ENCODE results near the gene CRTAC1.
"Not testable (repeated sequence)": the region's sequence is repeated elsewhere in the genome, so short reads cannot be mapped to it uniquely, and the experiment has no call there.

Gene CRTAC1

DNA sequence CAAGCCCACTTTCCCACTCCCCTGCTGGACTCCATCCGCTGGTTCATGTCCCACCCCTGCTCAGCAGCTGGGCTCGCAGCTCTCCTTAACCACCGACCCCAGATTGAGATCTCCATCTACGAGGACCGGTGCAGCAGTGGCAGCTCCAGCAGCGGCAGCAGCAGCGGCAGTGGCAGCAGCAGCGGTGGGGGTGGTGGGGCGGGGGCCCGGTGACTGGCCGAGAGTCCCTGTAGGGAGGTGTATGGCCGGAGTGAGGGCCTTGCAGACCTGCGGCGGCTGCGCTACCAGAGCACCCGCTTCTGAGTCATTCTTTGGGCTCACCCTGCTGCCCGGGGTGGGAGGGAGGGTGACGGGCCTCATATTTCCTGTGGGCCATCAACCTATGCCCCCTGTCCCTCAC is 164.9 kb downstream of the CRTAC1 start:
- no peak for DNase-seq

DNA sequence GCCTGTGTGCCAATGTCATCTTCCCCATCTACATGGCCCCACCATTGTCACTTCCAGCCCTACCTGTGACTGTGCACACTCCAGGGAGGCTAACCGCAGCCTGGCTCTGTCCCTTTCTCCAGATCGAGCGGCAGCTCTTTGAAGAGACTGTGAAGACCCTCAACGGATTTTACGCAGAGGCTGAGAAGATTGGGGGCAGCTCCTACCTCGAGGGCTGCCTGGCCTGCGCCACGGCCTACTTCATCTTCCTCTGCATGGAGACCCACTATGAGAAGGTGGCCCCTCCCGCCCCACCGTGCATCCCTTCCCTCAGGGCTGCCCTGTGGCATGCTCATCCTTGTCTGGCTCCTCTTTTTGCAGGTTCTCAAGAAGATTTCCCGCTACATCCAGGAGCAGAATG is 166.6 kb downstream of the CRTAC1 start:
- no peak for DNase-seq

DNA sequence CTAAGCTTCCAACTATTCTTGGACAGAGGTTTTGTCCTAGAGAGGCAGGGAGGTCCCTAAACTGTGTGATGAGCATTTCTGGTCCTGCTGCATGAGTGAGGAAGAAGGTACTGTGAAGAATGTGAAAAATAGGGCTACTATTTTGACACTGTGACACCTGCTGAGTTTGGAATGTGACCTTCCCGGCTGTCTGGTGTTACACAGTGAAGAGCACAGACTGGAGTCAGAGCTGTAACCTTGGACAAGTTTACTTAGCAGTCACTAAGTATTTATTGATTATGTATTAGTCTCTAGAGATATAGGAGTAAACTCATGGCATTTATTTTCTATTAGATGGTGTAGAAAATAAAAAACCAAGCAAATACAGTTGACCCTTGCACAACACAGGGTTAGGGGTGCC is 168.5 kb downstream of the CRTAC1 start:
- DNase-seq = no peak

DNA sequence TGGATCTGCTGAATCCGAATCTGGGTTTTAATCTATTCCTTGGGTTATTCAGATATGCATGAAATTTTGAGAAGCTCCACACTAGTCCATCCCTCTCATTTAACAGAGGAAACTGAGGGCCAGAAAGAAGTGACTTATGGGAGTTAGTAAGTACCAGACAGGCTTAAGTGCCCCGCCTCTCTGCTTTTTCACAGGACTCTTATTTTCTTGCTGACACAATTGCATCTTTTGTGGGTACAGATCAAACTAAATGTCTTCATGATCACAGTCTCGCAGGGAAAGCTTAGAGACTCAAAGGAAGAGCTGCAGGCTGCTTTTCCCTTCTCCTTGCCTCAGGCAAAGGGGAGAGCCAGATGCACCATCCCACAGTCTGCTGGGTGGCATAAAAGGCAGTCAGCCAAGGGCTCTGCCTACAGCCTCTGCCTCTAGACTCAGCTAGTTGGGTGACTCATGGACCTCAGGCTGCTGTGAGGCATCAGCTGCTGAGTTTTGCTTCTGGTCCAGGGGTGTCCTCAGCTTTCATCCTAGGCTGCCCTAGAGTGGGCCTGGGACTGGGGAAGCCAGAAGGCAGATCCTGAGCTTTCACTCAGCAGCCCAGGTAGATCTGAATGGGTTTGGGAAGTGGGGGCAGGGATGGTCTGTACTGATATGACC is 169.2 kb downstream of the CRTAC1 start:
- DNase-seq = no peak

DNA sequence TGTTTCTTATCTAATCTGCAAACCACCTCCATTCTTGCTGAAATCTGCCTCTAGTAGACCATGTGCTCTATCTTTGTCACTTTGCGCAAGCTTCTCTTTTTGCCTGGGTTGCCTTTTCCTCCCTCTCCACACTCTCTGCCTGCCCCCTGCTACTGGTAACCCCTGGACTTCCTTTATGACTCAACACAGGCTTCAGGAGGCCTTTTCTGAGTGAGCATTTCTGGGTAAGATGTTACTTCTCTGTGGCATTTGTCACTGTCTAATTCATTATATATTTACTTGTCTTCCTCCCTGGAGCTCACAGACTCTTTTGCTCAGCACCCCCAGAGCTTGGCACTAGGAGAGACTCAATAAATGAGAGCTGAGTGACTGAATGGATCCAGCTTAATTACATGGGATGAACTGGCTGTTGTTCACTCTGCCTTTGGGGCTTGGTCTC is 172.4 kb downstream of the CRTAC1 start:
- no peak for DNase-seq

DNA sequence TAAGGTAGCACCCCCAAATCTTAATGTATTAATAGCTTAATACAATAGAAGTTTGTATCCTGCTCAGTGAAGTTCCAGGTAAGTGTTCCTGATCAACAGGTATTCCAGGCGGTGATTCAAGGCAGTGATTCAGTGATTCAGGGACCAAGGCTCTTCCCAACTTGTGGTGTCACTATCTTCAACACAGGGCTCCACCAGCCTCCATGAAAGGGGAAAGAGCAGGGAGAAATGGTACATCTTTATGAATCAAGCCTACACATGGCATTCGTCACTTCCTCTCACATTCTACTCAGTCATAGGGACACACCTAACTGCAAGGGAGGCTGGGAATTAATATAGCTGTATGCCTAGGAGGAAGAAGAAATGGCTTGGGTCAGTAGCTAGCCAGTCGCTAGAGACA is 175.7 kb downstream of the CRTAC1 start:
- DNase-seq = no peak

DNA sequence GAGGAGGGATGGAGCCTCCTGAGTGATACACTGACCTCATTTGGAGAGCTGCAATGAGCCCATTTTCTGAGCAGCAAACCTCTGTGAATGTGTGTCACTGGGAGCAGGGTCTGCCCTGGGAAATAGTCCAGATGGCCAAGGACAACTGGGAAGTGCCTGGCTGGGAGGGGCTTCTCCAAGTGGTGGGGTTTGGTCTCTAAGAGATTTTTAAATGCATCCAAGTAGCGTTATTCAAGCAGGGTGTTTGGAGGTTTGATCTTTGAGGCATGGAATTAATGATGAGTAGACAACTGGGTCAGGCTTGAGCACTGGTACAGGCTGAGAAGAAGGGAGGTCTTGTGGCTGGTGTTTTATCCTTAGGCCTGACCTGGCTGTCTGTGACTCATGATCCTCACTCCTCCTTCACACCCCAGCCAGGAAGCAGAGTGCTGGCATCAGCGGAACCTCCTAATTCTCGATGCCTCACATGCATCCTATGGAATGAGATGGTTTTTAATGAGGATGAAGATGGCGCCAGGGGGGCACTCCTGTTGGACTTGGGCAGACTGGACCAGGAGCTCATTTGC is 177.5 kb downstream of the CRTAC1 start:
- no peak for DNase-seq

DNA sequence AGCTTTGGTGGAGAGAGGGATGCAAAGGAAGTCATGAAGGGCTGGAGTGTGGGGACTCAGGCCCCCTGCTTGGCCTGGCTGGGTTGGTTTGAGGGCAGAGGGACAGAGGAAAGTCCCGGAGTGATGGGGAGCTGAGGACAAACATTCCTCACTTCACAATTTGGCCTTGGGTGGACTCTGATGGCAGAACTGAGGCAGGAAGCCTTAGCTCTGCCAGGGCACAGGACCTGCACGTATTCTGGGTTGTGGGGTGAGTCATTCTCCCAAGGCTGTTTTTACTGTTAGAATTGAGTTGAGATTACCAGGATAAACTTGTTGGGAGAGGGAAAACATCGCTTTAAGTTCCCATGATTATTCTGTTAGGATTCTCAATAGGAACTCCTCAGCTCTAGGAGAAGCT is 178.1 kb downstream of the CRTAC1 start:
- DNase-seq = no peak

DNA sequence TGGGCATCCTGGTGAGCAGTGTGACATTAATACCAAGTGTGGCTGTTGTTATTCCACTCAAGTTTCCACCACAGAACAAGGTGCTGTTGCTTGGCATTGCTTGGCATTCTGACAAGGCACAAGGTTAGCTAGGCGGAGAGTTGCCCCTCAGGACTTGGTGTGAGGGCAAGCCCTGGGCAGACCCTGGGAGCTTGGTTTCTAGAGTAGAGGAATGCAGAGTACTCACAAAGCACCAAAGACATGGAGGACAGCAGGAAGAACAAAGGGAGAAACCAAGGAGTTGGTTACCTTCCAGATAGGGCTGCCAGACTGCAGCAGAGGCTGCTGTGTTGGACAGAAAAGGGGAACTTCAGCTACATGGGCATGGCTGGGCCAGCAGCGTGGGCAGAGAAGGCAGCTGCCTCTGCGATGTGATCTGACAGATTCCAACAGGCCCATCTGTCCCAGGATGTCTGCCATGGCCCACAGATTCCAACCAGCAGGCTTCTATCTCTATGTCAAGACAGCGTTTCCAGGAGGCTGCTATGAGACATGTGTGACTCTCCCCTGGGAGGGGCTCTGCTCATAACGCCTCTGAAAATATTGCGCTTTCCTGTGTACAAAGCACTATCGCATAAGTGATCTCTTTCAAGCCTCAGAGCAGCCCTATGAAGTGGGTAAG is 178.9 kb downstream of the CRTAC1 start:
- no peak for DNase-seq

DNA sequence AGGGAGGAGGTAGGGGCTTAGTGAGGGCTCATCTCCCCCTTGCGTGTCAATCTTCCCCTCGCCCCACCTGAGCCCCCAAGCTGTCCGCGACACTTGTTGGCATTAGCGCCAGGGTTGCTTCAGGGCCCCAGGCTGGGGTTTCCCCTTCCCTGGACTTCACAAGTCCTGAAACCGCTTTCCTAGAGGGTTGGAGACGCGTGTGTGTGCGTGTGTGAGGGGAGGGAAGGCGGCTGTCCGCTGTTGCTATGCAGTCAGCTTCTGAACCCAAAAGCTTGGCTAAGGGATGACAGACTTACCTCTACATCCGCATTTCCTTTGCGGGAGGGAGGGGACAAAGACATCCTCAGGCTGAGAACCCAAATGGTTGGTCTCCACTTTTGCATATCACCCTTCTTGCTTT is 180.0 kb downstream of the CRTAC1 start:
- DNase-seq = no peak

DNA sequence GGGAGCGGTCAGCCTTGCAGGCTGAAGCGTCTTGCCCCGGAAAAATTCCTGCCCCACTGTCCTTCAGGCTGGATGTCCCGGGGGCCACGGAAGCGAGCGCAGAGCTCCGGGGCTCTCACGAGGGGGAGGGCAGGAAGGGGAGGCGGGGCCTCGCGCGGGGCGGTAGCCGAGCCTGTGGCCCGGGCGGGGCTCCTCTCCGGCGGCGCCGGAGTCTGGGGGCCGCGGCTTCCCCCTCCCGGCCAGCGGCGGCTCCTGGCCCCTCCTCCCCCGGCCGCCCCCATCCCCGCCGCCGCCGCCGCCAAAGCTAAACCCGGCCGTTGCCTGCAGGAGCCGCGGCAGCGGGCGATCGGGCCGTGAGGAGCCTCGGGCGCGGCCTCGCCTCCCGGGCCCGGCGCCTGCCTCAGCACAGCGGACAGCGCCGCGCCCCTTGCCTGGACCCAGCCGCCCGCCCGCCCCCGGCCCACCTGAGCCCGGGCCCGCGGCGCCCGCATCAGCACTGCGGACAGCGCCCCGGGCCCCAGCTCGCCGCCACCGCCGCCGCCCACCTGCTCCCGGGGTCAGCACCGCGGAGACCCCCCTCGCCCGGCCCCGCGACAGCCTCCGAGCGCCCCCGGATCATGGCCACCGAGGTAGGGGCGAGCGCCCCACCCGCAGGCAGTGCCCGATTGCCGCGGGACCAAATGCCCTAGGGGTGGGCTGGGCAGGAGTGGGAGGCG is 180.6 kb downstream of the CRTAC1 start, which contains the start of gene GOLGA7B:
Gene GOLGA7B, plus strand, starts transcription at position 157 of the 716 bp plus-strand sequence. Its CDS starts 461 bp downstream, at position 618.
- no peak for DNase-seq

DNA sequence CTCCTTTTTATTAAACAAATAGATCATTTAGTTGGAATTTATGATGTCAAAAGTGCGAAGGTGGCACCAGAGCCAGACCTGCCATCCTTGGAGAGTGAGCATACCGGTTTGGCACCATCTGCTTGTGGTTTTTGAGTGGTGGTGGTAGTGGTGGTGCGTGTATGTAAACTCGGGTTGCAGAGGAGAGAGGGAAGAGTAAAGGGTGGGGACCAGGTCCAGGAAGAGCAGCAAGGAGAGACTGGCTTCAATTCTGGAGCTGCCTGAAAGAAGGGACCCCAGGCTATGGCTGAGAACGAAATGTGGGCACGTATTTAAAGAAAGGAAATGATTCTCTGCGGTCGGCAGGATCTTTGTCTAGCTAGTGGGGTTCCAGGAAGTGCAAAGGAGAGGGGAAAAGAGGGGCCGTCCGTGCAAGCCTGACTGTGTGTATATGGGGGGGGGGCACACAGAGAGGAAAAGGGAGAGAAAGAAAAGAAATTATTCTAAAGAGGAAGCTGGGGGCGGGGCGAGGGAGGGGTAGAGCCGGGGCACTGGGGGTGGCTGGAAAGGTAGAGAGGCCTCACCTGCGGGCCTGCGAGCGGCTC is 181.2 kb downstream of the CRTAC1 start:
- no peak for DNase-seq

DNA sequence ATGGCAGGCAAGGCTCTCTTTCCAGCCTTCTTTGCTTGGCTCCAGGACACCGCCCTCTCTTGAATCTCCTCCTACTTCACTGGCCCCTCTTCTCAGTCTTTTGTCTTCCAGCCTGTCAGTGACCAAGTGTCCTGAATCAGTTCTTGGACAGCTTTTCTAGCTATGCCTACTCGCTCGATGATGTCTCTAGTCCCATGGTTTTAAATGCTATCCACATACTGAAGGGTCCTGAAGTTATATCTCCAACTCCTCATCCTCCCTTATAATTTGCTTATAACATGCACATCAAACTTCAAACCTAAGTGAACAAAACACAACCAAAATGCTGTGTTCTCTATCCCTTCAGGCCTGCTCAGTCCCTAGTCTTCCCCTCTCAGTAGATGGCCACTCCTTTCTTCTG is 185.7 kb downstream of the CRTAC1 start:
- no peak for DNase-seq

DNA sequence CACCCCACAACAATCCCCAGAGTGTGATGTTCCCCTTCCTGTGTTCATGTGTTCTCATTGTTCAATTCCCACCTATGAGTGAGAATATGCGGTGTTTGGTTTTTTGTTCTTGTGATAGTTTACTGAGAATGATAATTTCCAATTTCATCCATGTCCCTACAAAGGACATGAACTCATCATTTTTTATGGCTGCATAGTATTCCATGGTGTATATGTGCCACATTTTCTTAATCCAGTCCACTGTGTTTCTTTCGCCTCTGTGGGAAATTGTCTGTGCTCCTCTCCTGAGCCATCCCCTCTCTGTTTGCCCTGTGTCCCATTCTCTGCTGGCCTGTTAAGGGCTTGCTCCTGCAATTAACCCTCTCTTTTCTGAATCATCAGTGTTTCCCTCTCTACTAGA is 186.4 kb downstream of the CRTAC1 start:
- not testable (repeated sequence) for DNase-seq

DNA sequence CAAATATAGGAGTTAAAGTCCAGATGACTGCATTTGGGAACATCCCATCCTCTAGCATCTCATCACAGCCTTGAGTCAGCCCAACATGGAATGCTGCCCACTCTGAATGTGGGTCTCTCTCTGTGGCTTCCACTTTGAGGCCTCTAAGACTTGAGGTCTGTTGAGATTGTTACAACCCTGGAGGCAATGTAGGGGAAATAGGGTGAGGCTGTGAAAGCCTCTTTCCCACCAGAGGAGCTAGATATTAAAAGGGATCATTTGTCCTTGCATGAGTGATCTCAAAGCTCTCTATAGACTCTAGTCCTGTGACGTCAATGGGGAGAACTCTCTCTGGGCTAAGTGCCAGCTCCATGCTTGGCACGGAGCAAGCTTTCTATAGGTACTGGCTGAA is 187.1 kb downstream of the CRTAC1 start:
- DNase-seq = no peak

DNA sequence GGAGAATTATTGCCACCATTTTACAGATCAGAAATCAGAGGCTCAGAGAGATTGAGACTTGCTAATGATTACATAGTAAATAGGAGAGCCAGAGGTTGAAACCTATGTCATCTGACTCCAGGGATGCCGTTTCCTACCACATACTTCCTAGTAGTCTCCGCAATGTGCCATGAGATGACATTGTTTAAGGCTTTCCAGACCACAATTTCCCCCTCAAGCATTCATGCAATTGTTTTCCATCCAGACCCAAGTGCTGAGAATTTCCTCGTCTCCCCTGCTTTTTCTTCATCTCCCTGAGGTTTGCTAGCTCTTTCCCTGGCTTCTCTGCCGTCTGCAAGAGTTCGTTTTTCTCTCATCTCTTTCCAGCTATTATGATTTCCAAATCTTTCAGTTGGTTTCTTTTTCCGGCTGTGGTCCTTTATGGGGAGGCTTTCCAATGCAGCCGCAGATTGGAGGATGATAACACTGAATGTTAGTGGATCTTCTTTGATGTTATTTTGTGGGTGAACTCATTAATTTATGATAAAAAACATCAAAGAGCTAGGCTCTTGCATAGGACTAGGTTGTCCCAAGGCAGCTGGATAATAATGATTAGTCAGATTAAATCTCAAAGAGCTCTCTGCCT is 187.7 kb downstream of the CRTAC1 start:
- DNase-seq = no peak

DNA sequence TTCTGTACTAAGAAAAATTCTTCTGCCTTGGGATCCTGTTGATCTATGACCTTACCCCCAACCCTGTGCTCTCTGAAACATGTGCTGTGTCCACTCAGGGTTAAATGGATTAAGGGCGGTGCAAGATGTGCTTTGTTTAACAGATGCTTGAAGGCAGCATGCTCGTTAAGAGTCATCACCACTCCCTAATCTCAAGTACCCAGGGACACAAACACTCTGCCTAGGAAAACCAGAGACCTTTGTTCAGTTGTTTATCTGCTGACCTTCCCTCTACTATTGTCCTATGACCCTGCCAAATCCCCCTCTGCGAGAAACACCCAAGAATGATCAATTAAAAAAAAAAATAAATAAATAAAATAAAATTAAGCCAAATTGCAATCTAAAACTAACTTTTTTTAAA is 188.3 kb downstream of the CRTAC1 start:
- DNase-seq = not testable (repeated sequence)

DNA sequence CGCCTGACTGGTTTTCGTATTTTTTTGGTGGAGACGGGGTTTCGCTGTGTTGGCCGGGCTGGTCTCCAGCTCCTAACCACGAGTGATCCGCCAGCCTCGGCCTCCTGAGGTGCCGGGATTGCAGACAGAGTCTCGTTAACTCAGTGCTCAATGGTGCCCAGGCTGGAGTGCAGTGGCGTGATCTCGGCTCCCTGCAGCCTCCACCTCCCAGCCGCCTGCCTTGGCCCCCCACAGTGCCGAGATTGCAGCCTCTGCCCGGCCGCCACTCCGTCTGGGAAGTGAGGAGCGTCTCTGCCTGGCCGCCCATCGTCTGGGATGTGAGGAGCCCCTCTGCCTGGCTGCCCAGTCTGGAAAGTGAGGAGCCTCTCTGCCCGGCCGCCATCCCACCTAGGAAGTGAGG is 189.3 kb downstream of the CRTAC1 start:
- not testable (repeated sequence) for DNase-seq

DNA sequence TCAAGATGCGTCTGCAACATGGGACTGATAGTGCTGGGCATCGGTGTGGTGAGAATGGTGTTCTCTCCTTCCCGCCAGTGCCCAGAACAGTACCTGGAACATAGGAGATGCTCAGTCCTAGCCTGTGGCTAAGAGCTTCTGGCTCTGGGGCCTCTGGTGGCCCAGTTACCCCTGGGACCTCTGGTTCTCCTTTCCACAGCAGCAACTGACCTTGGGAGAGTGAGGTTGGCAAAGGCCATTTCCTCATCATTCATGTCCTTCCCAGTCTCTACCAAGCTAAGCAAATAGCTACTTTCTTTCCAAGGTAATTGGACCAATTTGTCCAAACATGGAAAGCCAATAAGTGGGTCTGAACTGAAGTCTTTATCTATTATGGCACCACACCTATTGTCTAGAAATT is 192.3 kb downstream of the CRTAC1 start:
- DNase-seq = no peak

DNA sequence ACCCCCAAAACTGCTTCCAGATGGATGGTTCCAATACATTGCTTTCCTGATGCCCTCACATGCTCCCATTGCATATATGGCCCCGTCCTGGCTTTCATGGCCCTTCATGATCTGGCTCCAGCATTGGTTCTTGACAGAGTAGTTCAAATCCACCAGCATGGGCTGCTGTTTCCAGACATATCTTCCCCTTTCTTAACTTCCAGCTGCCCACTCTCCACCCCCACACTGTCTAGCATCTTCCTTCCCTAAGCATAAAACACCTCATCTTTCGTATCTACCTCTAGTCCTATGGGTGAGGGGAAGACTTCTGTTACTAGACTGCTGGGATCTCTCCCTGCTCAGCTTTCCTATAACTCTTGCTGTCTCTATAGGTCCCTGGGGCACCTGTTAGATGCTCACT is 194.0 kb downstream of the CRTAC1 start:
- no peak for DNase-seq

DNA sequence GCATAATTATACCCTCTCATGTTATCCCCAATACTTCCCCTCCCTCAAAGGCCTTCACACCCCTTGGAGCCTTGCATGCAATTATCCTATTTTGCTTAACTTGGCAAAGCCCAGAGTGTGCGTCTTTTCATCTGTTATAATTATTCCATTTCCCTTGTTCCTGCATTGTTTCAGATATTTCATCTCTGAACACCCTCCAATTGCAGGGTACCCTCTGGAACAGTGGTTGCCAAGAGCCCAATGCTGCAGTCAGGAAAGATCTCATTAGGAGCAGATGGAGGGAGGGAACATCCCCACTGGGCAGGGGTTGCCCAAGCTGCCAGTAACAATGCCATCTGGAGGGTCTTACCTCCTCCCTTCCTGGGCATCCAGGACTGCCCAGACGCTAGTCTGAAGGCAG is 199.2 kb downstream of the CRTAC1 start:
- no peak for DNase-seq

DNA sequence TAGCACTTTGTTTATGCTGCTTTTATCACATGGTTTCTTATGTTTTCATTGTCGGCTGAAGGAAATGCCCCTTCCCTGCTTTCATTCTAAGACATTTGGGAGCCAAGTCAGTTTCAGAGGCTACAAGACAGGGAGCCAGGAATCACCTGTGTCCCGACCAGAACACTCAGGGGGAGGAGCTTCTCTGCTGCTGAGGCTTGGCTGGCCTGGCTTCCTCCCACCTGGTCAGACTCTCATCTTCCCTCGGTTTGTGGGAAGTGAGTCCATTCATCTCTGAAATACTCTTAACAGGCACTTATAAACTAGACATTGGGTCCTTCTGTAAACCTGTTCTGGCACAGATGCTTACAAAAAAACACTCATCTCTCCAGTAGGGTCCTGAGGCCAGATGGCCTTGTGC is 200.4 kb downstream of the CRTAC1 start:
- no peak for DNase-seq

DNA sequence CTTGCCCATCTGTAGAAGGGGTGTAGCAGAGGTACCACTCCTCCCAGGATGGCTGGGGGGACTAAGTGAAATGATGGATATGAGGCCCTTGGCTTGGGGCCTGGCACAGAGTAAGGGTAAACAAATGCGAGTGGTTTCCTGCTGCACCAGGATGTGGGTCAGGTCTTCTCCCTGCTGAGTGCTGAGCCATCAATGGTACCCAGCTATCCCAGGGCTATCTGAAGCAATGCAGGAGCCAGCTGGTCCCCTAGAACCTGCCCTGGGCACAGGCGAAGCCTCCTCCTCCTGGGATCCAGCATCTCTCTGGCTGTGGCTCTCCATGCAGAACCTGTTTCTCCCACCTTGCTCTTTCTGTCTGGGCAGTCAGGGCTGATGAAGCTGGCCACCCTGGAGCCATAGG is 201.7 kb downstream of the CRTAC1 start:
- DNase-seq = no peak

All from NCI-H2081 treated with DMSO at 0.1 percent for 48 hours (cell line).